ENCODE measurements around the gene TRAP1.
A peak's percentile ranks its signal among the peaks of the same experiment; 100 is the strongest.
"Not testable (repeated sequence)": the region's sequence is repeated elsewhere in the genome, so short reads cannot be mapped to it uniquely, and the experiment has no call there.

TRAP1 gene

DNA sequence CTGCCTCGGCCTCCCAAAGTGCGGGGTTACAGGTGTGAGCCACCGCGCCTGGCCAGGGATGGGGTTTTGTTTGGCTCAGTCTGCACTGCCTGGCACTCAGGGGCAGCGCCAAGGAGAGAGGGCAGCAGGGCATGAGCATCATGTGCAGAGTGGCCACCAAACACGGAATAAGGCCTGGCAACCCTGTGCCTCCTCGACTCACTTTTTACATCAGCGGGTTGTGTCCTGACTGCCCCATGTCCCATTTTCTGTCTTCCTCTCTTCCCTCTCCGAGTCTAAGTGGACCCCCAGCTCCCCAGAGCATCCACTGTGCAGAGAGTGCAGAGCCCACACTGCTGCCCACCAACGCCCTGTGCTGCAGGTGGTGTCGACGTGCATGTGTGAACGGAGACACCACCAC is 18.2 kb upstream of the TRAP1 start:
- DNase-seq: no peak

DNA sequence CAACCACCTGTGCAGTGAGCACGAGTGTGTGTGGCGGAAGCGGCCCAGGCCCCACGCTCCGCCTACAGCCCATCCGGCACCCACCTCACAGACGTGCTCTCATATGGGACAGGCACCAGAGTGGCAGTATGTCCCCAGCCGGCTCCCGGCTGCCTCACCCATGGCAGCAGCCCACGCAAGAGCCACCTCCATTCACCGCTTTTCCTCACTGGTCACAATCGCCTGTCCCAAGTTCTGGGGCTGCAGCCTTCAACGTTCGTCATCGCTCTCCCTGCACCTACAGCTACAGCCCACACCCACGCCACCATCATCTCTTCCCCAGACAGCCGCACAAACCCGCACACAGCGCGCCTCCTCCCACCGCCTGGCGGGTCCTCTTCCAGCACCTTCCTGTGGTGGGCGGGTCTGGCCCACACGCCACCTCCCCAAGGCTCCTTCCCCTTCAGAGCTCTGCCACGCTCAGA is 17.5 kb upstream of the TRAP1 start:
- no peak for DNase-seq

DNA sequence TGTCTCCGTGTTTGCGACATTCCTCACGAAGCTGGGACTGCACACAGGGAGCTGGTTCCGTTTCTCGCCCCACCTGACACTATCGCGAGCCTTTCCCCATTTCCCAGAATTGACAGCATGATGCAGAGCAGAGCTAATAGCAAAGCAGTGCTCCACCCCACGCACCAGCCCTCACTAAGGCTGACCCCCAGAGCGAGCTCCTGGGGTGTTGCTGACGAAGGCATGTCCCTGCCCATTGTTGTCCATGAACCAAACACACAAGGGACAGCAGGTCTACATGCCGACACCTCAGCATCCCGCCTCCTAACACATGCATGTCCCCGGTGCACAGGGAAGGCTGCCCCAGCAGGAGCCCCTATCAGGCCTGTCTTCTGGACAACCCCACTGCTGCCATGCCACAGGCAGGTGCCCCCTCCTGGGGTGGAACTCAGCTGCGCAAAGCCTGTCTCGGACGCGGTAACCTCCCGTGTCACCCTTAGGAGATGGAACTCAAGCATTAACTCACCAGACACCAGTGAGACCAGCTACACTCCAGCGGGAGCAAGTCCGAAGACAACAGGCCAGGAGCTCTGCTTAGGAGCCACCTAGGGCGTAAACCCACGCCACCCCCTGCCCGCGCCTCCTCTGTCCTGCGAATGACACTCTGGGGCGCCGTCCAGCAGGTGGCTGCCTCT is 16.9 kb upstream of the TRAP1 start:
- no peak for DNase-seq

DNA sequence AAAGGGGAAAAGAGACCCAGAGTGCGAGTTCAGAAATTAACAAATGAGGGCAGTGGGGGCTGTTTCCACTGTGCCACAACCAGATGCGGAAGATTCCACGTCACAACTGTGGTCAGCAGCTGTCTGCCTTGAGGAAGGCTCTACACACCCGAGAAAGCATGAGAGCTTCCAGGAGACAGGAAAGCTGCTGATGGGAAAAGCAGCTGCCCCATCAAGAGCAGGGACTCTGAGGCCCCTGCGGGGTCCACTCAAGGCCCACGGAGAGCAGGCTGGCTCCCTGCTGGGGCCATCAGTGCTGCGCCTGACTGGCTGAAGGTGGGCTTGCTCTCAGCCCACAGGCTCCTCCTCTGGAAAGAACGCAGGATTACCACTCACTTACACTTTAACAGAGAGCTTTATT is 14.8 kb upstream of the TRAP1 start:
- no peak for DNase-seq

DNA sequence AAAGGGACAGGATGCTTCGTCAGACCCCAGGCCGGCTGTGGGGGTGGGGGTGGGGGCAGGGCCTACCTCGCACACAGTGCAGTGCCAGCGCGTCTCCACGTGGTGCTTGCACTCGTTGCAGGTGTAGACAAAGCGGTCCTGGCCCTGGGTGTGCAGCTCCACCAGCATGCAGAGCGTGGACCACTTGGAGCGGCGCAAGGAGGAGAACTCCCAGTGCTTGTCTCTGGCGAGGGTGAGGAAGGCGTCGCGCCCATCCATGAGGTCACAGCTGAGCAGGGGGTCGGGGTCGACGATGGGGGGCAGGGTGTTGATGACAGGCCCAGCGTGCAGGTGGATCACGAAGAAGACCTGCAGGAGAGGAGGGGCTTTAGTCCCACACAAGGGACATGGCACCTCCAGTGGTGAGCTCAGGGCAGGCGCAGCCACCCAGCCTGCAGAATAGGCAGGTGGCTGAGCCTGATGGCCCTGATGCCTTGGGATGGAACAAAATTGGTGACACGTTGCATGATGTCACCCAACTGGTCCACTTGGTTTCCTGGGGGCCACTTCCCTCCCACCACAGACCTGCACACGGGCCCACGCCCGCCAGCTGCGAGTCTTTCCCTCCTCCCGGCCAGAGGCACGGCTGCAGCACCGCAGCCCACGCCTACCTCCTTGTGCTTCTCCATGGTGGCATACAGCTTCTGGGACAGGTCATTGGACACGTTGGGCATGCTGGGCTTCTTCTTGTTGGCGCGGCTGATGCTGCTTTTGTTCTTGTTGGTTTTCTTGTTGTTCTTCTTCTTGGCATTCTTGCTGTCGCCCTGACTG is 14.0 kb upstream of the TRAP1 start:
- DNase-seq: no peak

DNA sequence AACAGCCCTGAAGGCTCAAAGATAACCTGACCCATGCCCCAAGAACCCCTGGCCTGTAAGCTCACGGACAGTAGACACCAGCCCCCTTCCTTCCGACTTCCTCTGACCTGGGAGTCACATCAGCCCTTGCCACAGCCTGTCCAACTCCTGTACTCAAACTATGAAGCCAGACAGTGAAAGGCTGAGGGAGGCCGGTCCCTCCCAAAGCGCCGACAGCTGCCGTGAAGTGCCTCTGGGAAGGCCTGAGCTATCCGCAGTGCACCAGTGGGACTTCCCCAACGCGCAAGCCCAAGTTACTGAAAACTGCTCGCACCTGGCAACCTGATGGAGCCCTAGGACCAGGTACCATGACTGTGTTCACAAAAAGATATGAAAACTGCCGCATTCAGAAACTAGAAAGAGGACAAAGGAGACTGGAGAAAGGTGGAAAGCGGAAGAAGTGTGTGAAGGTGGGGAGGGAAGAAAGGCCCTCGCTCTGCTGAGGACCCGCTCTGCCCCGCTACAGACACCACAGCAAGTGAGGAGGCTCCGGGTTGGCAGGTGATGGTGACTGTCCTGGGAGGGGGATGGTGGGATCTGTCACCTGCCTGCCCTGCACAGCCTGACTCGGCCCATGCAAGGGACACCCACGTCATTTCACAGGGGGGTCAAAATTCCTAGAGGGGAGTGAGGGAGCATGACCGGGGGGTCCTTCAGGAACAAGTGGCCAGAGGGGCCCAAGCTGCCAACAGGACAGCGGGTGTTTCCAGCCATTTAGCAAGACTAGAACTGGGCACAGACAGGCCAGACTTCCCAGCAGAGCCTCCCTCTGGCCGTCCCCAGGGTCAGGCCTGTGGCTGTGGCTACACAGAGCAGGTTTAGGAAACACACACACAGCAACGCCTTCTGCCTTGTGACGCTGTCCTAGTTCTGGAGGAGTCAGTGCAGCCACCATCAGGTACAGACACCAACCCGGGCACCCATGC is 13.1 kb upstream of the TRAP1 start:
- DNase-seq: no peak

DNA sequence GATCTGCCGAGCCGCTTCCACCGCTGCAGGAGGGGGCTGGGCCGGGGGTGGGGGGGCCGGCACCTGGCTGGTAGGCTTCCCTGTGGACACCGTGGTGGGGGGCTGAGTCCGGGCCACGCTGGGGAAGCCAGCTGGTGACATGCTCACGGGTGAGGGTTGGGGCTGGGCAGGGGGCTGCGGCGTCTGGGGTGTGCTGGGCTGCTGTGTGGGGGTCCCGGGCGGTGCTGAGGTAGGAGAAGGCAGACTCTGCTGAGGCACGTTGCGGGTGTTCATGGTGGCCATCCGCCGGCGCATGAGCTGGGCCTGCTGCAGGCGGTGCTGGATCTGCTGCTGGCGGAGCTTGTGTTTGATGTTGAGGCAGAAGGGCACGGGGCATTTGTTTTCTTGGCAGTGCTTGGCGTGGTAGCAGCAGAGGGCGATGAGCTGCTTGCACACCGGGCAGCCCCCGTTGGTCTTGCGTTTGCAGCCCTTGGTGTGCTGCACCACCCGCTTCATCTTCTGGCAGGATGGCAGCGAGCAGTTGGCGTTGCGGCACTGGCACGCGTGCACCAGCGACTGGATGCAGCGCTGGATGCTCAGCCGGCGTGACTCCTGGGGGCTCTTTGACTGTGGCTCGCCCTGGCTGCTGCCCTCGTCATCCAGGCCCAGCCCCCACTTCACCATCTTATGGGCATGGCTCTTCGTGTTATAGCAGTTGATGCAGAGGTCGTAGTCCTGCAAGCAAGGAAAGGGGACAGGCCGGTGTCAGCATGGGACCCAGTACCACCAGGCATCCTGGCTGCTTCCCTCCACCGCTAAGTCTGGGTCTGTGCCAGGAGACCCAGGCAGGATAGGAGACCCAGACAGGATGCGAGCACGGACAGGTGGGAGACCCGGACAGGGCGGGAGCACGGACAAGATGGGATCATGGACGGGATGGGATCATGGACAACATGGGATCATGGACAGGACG is 12.1 kb upstream of the TRAP1 start:
- no peak for DNase-seq

DNA sequence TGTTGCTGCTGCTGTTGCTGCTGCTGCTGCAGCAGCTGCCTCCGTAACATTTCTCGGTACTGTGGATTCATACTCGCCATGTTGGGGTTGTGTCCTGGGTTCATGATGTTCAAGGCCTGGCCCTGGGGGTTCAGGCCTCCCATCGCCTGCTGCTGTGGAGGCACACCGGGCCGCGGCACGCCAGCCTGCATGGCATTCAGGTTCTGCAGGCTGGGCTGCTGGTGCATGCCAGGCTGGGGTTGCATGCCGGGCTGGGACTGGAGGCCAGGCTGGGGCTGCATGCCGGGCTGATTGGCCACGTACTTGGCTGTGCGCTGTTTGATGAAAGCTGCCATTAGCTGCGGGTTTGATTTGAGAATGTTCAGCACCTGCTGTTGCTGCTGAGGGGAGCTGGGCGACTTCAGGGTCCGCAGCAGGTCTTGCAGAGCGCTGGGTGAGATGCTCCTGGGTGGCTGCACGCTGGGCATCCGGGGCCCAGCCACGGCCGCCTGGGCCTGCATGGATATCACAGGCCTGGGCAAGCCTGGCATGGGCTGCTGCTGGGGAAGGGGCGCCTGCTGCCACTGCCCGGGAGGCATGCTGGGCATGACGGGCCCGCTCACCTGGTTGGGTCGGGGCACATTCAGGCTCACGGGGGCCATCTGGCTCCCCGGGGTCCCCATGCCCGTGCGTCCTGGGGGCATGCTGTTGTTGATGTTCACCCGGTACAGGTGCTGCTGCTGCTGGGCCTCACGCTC is 11.3 kb upstream of the TRAP1 start:
- no peak for DNase-seq

DNA sequence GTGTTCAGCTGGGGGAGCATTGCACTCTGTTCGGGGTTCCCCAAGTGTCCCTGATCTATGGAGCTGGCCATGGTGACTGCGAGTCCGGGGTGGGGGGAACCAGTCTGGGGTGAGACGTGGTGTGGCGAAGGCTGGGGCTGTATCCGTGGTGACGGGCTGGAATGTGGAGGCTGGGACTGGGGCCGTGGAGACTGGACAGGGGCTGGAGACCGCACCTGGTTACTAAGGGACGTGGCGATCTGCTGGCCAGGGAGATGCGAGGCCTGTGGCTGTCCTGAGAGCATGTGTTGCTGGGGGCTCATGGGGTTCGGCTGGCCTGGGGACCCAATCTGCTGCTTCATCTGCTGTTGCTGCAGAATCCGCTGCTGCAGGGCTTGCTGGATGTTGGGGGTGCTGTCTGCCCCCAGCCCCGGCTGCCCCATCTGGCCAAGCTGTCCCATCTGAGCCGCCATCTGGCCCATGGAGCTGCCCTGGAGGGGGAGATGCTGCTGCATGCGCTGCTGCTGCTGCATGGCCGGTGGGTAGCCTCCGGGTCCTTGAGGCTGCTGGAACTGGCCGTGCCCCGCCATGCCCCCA is 10.6 kb upstream of the TRAP1 start:
- DNase-seq: no peak

DNA sequence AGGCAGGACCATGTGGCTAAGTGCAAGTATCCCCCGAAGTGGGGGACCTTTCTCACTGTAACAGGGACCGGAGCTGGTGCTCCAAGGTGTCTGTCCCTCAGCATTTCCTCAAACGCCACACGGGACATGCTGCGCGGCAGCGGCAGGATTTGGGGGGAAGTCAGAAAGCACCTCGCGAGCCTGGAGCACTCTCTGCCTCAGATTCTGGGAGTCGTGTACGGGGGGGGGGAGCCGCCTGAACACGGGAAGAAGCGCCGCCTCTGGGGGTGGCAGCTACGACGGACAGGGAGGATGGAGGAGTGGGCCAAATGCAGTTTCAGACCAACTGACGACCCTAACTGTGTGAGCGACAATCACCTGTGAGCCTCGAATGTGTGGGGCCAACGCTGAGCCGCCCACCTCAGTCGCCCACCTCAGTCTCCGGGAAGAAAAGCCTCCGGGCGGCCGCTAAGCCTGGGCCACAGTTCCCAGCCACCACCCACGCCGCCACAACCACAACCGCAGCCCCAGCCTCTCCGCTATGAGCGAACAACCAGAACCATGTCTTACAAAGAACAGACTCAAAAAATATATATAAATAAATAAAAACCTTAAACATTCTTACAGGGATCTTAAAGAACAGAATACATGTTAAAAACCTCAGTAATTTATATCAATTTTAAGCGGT is 8.8 kb upstream of the TRAP1 start:
- no peak for DNase-seq

DNA sequence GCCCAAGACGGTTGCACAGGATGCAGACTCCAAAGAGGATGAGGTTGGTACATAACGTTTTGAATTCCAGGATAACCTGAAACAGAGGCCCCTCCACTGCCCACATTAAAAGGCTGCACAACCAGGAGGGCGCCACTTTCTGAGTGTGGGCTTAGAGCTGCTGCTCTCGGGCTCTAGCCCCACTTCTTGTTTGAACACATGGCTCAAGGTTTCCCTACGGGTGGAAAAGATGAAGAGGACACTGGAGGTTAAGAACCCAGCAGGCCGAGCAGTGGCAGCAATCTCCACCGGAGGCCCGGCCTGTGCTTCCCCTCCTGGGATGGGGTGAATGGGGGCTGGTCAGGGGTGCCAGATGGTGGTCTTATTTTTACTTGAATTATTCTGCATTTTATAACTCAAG is 8.0 kb upstream of the TRAP1 start:
- DNase-seq: no peak

DNA sequence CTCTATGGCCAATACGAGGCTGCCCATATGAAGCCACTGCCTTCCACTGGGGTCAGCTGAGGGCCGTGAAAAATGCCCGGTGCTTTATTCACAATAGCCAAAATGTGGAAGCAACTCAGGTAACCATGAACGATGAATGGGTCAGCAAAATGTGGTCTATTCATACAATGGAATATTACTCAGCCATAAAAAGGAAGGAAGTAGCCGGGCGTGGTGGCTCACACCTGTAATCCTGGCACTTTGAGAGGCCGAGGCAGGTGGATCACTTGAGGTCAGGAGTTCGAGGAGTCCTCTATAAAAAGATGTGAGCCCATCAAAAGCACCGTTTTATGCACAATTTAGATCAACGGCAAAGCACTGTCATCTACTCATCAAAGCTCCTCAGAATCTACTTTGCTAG is 5.2 kb upstream of the TRAP1 start:
- no peak for DNase-seq

DNA sequence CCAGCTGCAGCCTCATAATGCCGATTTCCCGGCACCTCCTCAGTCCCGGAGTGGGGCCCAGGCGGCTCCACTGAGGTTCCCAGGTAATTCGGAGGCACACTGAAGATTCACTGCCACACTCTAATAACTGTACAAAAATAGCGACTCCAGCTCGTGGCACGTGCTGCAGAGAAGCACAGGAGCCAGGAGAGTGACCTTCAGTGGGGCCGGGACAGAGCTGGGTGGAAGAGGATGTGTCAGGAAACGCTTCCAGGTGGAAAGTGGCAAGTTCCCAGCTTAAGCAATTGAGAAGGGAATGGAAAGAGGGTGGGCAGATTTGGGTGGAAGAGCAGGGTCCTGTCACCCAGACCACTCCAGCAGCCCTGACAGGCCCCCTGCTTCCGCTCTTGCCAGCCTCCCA is 3.1 kb upstream of the TRAP1 start:
- DNase-seq: no peak

DNA sequence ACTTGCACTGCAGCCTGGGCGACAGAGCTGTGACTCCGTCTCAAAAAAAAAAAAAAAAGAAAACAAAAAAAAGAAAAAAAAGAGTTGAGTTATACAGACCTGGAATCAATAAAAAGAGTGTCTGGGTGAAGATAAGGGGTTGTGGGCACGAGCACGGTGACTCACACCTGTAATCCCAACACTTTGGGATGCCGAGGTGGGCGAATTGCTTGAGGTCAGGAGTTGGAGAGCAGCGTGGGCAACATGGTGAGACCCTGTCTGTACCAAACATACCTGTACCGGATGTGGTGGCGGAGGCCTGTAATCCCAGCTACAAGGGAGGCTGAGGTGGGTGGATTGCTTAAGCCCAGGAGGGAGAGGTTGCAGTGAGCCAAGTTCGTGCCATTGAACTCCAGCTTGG is 1.3 kb upstream of the TRAP1 start:
- DNase-seq: no peak

DNA sequence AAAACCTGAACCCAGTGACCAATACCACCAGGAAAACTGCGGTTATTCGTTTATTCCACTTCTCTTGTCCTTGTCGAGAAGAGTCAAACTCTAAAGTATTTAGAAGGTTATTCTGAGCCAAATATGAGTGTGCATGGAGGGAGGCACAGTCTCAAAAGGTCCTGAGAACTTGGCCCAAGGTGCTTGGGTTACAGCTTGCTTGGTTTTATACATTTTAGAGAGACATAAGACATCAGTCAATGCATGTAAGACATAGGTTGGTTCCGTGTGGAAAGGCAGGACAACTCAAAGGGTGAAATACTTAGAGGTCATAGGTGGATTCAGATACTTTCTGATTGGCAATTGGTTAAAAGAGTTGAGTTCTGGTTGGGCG is 681 bp upstream of the TRAP1 start:
- no peak for DNase-seq

DNA sequence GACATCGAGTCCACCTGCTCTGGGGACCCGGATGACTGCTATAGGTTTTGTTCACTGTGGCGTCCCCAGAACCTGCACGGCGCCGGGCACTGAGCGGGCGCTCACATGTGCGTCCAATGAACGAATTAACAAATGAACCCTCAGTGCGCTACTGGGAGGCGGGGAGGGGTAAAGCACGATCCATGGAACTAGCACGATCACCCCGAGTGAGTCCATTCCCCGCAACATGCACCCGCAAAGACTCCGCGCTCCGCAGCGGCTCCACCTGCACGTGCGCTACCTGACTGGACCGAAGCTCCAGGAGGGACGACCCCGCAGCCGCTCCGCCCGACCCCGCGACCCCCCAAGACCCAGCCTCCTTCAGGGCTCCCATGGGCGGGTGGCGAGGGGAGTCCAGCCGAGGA is 491 bp downstream of the TRAP1 start:
- DNase-seq: peak in 2 of 5 experiments; percentile 12 to 66

DNA sequence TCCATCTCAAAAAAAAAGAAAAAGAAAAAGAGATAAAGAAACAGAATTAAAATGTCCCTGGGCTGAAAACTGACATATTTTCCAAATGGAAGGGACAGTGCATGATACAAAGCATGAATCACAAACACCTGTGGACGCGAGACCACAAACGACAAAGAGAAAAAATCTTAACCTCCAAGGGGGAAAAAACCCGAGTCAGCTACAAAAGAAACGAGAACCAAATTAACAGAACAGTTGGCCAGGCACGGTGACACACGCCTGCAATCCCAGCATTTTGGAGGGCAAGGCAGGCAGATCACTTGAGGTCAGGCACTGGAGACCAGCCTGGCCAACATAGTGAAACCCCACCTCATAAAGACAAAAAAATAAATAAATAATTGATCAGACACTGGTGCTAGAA is 1.9 kb downstream of the TRAP1 start:
- no peak for DNase-seq

DNA sequence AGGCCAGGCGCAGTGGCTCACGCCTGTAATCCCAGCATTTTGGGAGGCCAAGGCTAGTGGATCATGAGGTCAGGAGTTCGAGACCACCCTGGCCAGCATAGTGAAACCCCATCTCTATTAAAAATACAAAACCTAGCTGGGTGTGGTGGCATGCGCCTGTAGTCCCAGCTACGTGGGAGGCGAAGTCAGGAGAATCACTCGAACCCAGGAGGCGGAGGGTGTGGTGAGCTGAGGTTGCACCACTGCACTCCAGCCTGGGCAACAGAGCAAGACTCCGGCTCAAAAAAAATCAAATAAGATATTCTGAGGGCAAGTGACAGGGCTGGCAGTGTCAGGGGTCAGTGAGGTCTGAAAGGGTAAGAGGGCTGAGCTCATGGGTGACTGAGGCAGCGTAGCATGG is 2.9 kb downstream of the TRAP1 start:
- DNase-seq: not testable (repeated sequence)

DNA sequence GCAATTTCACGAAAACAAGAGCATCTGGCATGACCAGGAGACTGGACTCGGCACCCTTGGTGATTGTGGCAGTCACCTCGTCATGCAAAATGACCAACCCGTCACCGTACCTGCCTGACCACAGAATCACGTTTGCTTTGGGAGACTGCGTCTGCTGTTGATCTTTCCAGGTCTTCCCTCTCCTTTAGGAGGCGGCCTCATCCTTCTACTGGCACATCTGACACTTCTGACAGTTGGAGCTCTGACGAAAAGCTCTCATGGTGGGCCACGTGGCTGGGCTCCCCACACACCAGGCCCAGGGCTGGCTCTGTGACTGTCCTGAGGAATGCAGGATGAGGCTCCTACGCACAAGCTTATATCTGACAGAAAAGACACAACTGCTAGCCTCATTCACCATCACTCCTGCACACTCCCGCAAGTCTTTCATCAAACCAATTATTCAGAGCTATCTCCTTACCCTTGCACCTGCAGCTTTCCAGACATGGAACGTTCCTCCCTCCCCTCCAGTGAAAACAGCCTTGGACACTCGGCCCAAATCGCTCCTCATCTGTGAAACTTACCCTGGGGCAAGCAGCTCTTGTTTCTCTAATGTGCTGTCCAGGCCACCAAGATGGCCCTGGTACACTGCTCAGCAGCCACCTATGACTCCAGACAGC is 3.6 kb downstream of the TRAP1 start:
- DNase-seq: no peak

DNA sequence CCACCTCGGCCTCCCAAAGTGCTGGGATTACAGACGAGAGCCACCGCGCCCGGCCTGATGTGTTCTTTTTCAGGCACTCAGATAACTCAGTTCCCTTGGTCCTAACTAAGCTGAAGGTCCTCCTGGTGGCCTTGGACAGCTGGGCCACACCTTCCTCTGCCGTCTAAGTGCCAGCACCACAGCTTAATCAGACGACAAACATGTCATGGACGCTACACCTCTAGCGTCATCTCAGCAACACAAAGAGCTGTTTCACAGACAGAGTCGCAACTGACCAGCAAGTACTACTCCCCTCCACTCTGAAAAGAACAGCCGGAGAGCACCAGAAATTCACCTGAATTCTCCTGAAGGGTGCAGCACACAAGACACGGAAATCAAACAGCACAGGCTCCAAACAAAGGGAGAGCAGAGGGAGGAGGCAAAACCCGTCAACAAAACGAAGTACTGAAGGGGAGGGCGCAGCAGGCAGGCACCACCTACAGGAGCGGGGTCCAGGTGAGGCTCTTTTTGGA is 4.4 kb downstream of the TRAP1 start:
- DNase-seq: no peak

Measured in T-helper 2 cell (primary cell).